Glomerular visceral epithelial cell (primary cell): ENCODE measurements around the gene CLDN22.

Experiments
- DNase-seq: peaks from one replicate; pipeline ENCODE4 v3.0.0-alpha.2; 2016; ENCODE audit errors: extremely low spot score

Gene CLDN22

DNA sequence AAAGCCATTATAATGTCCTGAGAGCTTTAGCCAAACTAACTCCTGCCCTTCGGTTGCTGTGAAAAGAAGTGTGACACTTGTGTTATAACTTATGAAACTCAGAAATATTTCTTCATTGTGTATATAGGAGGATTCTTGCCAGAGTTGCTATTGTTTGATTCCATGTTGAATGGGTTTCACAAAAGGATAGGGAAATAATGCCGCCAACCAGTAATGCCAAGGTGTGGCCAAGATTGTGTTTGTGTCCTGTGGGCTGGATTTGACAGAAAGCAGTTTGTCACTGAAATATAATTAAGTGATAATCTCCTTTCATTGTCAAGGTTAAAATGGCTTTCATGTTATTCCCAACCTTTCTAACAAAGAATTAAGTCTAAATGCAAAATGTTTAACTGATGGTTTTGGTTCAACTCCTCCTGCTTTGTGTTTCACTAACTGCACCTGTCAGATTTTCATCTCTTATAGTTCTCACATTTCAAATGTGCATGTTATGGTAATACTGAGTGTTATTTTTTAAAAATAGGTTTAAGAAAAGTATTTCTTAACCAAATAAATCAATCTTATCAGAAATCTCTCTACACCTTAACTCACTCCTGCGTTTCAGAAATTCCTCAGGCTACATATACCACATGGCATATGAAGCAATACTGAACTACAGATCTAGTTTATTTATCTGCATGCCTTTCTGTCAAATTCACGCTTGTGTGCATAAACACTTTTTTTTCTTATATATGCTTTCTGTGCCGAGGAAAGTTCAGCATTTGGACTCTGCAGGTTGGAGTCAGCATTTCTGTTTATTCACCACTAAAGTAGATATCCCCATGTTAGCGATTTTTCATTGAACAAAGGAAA lies at the start of gene CLDN22:
TSS of gene CLDN22 (minus strand) at position 66 of the 849 bp plus-strand sequence. CDS start at position 8, 58 bp downstream.
- DNase-seq: no peak

DNA sequence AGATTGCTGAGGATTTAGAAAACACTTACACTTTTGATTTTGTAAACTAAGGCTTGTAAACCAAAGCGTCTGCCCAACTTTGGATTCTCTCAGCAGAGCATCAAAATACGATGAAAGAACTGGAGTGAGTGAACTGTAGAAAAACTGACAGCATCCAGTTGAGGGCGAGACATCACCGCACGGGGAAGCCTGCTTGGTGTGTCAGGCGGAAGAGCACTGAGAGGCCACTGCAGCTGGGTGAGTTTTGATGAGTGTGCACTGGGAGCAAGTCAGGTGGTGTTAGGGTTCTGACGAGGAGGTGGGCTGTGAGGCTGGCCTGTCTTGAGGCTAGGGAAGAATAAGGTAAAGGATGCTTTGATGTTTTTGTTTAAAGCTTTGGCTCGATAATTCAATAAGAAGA lies 49.0 kb upstream of the CLDN22 start:
- no peak for DNase-seq

GRCh38 chr4:183366206-183366835 lies 46.2 kb upstream of the CLDN22 start:
- DNase-seq: no peak

DNA sequence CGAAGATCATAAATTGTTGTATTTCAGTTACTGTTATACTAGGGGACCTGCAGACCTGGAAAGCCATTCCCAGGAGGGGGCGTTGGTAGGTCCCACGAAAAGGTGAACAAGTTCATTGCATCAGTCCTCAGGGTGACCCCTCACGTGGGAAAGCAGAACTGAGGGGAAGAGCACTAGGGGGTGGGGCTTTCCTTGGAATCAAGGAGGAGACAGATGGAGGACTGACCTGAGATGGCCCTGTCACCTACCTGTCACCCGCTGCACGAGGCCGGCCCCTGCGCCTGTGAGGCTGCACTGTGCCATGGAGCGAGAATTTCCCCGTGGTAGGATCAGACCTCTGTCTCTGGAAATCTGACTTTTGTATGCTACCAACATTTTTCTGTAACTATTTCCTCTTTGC lies 43.9 kb upstream of the CLDN22 start:
- no peak for DNase-seq

GRCh38 chr4:183362916-183363542 lies 43.0 kb upstream of the CLDN22 start:
- no peak for DNase-seq

DNA sequence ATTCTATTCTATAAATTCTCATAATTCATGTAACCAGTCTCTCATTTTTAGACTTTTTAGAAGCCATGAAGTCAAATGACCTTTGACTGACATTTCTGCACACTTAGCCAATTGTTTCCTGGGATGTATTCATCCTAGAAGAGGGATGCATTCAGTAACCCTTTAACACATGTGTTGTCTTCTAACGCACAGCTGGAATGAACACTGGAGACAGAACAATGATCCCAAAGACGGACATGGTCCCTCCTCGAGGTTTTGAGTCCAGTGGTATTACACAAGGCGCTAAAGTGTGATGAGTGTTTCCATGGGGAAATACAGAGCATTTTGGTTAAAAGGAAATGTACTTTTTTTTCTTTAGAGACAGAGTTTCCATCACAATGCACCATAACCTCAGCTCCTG lies 42.0 kb upstream of the CLDN22 start:
- no peak for DNase-seq

GRCh38 chr4:183360161-183360919 lies 40.3 kb upstream of the CLDN22 start:
- DNase-seq: no peak

GRCh38 chr4:183358215-183358755 lies 38.2 kb upstream of the CLDN22 start:
- no peak for DNase-seq

- no peak for DNase-seq
These were observed 37.0 kb upstream of the CLDN22 start for GRCh38 chr4:183356931-183357675.

- DNase-seq: no peak
These were observed 36.2 kb upstream of the CLDN22 start for GRCh38 chr4:183356173-183356830.

DNA sequence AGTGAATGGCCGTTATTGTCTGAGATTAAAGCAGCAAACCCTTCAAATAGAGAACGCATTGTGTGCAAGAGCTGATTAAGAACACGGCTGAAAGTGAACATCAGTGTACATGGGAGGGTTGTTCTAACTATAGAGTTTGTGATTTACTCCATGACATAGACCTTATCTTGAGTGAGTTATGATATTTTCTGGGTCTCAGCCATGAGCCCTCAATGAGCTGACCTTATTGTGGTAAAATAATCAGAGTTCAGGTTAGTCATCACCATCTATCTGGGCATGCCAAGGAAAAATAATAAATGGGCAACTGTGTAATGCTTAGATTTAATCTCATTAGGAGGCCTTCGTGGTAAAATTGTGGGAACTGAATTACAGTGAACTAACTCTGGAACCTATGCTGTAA lies 35.3 kb upstream of the CLDN22 start:
- peak; percentile 51 for DNase-seq

- DNase-seq: no peak
These were observed 34.1 kb upstream of the CLDN22 start for GRCh38 chr4:183354219-183354618.

GRCh38 chr4:183353557-183353956 lies 33.5 kb upstream of the CLDN22 start:
- no peak for DNase-seq

- DNase-seq: no peak
These were observed 32.5 kb upstream of the CLDN22 start for GRCh38 chr4:183352546-183352945.

DNA sequence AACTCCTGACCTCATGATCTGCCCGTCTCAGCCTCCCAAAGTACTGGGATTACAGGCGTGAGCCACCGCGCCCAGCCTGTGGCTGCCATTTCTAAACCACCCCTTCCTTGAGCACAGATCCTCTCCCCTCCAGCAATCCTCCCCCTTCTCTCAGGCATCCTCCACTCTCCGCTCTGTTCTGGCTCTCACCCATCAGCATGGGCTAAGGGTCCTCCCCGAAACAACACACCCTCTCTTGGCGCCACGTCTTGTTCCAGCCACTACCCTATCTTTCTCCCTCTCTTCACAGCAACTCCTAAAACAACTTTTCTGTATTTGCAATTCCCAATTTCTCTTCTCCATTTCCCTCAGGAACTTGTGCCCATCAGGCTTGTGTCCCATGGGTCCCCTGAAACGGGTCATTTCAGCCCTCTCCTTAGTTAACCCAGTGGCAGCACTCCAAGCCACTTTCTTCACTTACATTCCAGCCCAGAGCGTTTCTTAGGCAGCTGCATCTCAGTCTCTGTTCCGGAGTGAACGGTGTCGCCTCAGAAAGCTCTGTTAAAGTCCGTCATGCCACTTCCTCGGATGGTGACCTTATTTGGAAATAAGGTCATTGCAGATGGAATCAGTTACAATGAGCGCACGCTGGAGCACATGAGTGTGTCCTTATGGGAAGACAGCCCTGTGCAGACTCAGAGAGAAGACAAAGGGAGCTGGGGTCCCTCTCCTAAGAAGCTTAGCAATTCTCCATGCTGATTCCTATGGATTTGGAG lies 30.4 kb upstream of the CLDN22 start:
- DNase-seq: no peak

- DNase-seq: peak; percentile 51
These were observed 29.6 kb upstream of the CLDN22 start for GRCh38 chr4:183349673-183350072.

DNA sequence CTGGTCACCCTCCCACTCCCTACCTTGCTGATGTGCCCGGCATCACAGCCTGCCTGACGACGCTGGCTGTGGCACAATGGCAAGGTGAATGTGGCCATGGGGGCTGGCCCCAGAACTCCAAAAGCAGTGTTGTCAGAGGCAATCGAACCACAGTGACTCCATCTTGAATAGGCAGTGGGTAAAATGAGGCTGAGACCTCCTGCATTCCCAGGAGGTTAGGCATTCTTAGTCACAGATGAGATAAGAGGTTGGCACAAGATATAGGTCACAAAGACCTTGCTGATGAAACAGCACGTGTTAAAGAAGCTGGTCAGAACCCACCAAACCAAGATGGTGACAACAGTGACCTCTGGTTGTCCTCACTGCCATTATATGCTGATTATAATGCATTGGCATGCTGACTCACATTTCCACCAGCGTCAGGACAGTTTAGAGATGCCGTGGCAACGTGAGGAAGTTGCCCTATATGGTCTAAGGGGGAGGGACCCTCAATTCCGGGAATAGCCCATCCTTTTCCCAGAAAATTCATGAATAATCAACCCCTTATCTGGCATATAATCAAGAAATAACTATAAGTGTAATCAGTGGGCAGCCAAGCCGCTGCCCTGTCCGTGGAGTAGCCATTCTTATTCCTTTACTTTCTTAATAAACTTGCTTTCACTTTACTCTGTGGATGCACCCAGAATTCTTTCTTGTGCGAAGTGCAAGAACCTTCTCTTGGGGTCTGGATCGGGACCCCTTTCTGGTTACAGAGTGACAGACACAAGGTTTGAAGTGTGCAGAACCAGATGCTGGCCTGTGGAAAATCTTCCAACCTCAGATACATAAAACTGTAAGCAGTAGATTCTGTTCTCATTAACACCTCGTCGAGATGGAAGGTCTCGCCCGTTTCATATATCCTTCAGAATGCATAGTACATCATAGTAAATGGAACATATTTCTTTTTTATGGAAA lies 28.9 kb upstream of the CLDN22 start:
- peak; percentile 93 for DNase-seq

DNA sequence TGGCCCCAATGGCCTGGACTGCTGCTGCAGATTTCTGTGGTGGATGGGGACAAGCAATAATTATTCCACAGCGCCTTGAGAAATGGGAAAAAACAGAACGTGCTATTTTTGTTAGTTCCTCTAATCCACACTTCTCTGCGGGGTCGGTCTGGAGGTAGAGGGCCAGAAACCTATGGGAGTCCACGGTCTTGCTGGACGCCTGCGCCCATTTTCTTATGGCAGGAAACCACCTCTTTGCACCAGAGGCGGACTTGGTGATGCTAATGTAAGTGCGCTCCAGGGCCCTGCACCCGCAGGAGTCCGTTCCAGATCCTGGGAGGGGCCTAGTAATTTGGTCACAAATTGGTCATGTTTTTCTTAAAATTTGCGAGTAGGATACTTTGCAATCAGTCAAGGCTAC lies 28.1 kb upstream of the CLDN22 start:
- DNase-seq: no peak

DNA sequence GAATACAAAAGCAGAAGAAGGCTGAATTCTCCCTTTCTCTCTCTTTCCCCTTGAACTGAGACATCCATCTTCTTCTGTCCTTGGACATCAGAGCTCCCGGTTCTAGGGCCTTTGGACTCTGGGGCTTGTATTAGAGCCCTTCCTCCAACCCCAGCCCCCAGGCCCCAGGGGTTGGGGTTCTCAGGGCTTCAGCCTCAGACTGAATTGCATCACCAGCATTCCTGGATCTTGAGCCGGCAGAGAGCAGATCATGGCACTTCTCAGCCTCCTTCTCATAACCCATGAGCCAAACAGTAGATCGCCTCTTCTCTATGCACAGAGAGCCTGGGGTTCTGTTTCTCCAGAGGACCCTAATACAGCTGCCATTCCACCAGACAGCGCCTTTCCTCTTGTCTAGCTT lies 27.5 kb upstream of the CLDN22 start:
- no peak for DNase-seq
